ENCODE measurements around the gene MYG1. TPM values are rescaled to one million over a fixed set of nuclear protein-coding genes. Genes with fewer than 3 reads are reported as not detected.

Gene MYG1
- total RNA-seq, 1 experiment from 2014 or later, result 102 TPM

DNA sequence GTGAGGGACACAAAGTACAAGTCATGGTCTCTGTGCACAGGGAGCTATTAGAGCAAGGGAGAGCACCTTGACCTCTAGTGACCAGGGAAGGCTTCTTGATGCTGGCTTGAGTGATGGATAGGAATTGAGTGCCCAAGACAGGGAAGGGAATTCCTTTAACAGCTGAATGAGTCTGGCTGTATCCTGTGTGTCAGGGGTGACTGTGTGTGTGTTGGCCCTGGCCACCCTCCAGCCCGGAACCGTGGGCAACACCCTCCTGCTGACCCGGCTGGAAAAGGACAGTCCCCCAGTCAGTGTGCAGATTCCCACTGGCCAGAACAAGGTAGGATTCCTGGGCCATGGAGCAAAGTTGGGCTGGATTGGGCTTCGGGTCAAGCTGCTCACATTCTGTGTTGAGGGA is 9.6 kb upstream of the MYG1 start:
- Histone ChIP-seq H3K27ac (ENCODE audit: low read depth, low read length, poor library complexity, severe bottlenecking) (no peak overlapping the region), H3K9me3 (ENCODE audit: low read depth, low read length, poor library complexity, severe bottlenecking) (no peaks in the 10 kb centered on the region), H3K4me3 (ENCODE audit: low read depth, low read length, poor library complexity, severe bottlenecking) (no peak overlapping the region), H3K27me3 (replicated peaks; ENCODE audit: insufficient read depth, low read depth, low read length, poor library complexity) (no peaks in the 10 kb centered on the region), H3K36me3 (ENCODE audit: insufficient read depth, low read length, poor library complexity, severe bottlenecking) (peaks cover 80% of the 10 kb centered on the region), H3K4me1 (ENCODE audit: insufficient read depth, low read length, poor library complexity, severe bottlenecking) (peaks cover 2% of the 10 kb centered on the region)
- ChIA-PET POLR2A (ENCODE audit: low non-redundant PET) (no interaction called here), CTCF (interaction anchor here (2.1 kb wide), 1 partner anchor 76 kb away, joined by 11 read pairs; no protein-coding TSS in a partner anchor)
- intact Hi-C loops (cut with micrococcal nuclease; ENCODE audit: unreplicated experiment), result no loop called here
- TF ChIP-seq EZH2 (IDR thresholded peaks at IDR 0.05; ENCODE audit: borderline replicate concordance, low read depth, low read length, poor library complexity, severe bottlenecking), result no peak
- TF ChIP-seq, protein P1, sequence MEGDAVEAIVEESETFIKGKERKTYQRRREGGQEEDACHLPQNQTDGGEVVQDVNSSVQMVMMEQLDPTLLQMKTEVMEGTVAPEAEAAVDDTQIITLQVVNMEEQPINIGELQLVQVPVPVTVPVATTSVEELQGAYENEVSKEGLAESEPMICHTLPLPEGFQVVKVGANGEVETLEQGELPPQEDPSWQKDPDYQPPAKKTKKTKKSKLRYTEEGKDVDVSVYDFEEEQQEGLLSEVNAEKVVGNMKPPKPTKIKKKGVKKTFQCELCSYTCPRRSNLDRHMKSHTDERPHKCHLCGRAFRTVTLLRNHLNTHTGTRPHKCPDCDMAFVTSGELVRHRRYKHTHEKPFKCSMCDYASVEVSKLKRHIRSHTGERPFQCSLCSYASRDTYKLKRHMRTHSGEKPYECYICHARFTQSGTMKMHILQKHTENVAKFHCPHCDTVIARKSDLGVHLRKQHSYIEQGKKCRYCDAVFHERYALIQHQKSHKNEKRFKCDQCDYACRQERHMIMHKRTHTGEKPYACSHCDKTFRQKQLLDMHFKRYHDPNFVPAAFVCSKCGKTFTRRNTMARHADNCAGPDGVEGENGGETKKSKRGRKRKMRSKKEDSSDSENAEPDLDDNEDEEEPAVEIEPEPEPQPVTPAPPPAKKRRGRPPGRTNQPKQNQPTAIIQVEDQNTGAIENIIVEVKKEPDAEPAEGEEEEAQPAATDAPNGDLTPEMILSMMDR (conservative IDR thresholded peaks at IDR 0.05; ENCODE audit: low read depth, low read length), result no peak
- BruUV-seq (replicated peaks), result no TSS peak
- no peak for DNase-seq (ENCODE audit: low spot score)

DNA sequence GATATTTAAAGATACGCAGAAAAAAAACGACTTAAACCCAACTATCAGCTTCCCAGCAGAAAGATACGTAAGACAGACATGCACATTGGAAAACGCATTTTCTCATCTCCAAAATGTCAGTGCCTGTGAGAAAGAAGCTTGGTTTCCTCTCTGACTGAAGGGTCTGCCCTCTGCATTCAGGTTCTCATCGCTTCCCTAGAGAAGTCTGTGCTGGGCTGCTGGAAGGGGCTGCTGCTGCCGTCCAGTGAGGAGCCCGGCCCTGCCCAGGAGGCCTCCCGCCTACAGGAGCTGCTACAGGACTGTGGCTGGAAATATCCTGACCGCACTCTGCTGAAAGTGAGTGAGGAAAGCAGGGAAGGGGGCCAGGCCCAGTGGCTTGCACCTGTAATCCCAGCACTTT is 8.8 kb upstream of the MYG1 start:
- peaks cover 73% of the 10 kb centered on the region for H3K36me3 ChIP-seq (ENCODE audit: insufficient read depth, low read length, poor library complexity, severe bottlenecking)
- H3K4me1 ChIP-seq (ENCODE audit: insufficient read depth, low read length, poor library complexity, severe bottlenecking), result peaks cover 4% of the 10 kb centered on the region
- POLR2A ChIA-PET (ENCODE audit: low non-redundant PET), result interaction anchor here (0.7 kb wide), 1 partner anchor 89 kb away, joined by 3 read pairs; no protein-coding TSS in a partner anchor
- H3K27me3 ChIP-seq (replicated peaks; ENCODE audit: insufficient read depth, low read depth, low read length, poor library complexity), result no peaks in the 10 kb centered on the region
- CTCF ChIA-PET, result no interaction called here
- DNase-seq (ENCODE audit: low spot score), result no peak
- H3K27ac ChIP-seq (ENCODE audit: low read depth, low read length, poor library complexity, severe bottlenecking), result no peak overlapping the region
- no TSS peak for BruUV-seq (replicated peaks)
- H3K9me3 ChIP-seq (ENCODE audit: low read depth, low read length, poor library complexity, severe bottlenecking), result no peaks in the 10 kb centered on the region
- no peak overlapping the region for H3K4me3 ChIP-seq (ENCODE audit: low read depth, low read length, poor library complexity, severe bottlenecking)
- intact Hi-C loops (cut with micrococcal nuclease; ENCODE audit: unreplicated experiment), result no loop called here
- no peak for TF ChIP-seq EZH2 (IDR thresholded peaks at IDR 0.05; ENCODE audit: borderline replicate concordance, low read depth, low read length, poor library complexity, severe bottlenecking)
- TF ChIP-seq, protein P1 (conservative IDR thresholded peaks at IDR 0.05; ENCODE audit: low read depth, low read length), result no peak

DNA sequence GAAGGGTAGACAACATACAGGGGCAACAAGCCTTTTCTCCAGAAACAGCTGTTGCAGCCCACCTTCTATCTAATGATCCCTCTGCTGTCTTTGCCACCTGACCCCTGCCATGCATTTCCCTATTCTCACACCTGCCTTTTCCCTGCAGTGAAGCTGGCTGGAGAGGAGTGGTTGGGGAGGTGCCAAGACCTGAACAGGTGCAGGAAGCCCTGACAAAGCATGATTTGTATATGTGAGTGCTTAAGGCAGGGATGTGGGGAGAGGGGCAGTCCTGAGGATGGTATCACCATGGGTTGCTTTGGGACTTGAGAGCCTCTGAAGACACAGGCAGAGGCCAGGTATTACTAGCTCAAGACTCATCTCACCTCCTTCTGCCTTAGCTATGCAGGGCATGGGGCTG is 7.1 kb upstream of the MYG1 start:
- Histone ChIP-seq H3K27ac (ENCODE audit: low read depth, low read length, poor library complexity, severe bottlenecking) (no peak overlapping the region), H3K4me1 (ENCODE audit: insufficient read depth, low read length, poor library complexity, severe bottlenecking) (peaks cover 4% of the 10 kb centered on the region), H3K9me3 (ENCODE audit: low read depth, low read length, poor library complexity, severe bottlenecking) (no peaks in the 10 kb centered on the region), H3K27me3 (replicated peaks; ENCODE audit: insufficient read depth, low read depth, low read length, poor library complexity) (no peaks in the 10 kb centered on the region), H3K4me3 (ENCODE audit: low read depth, low read length, poor library complexity, severe bottlenecking) (no peak overlapping the region), H3K36me3 (ENCODE audit: insufficient read depth, low read length, poor library complexity, severe bottlenecking) (peaks cover 65% of the 10 kb centered on the region)
- ChIA-PET POLR2A (ENCODE audit: low non-redundant PET) (interaction anchor here (0.6 kb wide), 1 partner anchor 20 kb away, joined by 8 read pairs; no protein-coding TSS in a partner anchor), CTCF (interaction anchor here (0.5 kb wide), 1 partner anchor 49 kb away, joined by 3 read pairs; no protein-coding TSS in a partner anchor)
- TF ChIP-seq, protein P1 (conservative IDR thresholded peaks at IDR 0.05; ENCODE audit: low read depth, low read length), result no peak
- no peak for TF ChIP-seq EZH2 (IDR thresholded peaks at IDR 0.05; ENCODE audit: borderline replicate concordance, low read depth, low read length, poor library complexity, severe bottlenecking)
- intact Hi-C loops (cut with micrococcal nuclease; ENCODE audit: unreplicated experiment), result no loop called here
- DNase-seq (ENCODE audit: low spot score), result no peak
- no TSS peak for BruUV-seq (replicated peaks)
